ENCODE results near the gene SH3BP1. TPM values are rescaled to one million over a fixed set of nuclear protein-coding genes. Genes with fewer than 3 reads are reported as not detected.

The SH3BP1 gene
- total and polyA plus RNA-seq, 9 of the 15 experiments (the other 6 are each of a cell fraction or from before 2014, with no cell fraction given) = 0.10 to 36.2 (median 10.4) TPM

GRCh38 chr22:37601540-37602442 lies 37.7 kb upstream of the SH3BP1 start (continued):
- TF ChIP-seq MEF2A (IDR thresholded peaks at IDR 0.05; ENCODE audit: control insufficient read depth, low read depth, low read length) = no peak
- TF ChIP-seq SFPQ (IDR thresholded peaks at IDR 0.05; ENCODE audit: low read depth, low read length) = no peak
- TF ChIP-seq ZNF324 (CRISPR knock-in tag; IDR thresholded peaks at IDR 0.05) = no peak
- no peak for TF ChIP-seq ZNF280B (CRISPR knock-in tag; IDR thresholded peaks at IDR 0.05)
- no peak for TF ChIP-seq ZNF407 (IDR thresholded peaks at IDR 0.05; ENCODE audit: low read depth)
- TF ChIP-seq BRD9 (IDR thresholded peaks at IDR 0.05; ENCODE audit: low read depth, partially characterized antibody) = no peak
- TF ChIP-seq FOS (IDR thresholded peaks at IDR 0.05; ENCODE audit: extremely low read depth, insufficient read length) = peak; percentile 66
- no peak for TF ChIP-seq TEAD2 (tag; IDR thresholded peaks at IDR 0.05)
- no peak for TF ChIP-seq LEF1 (IDR thresholded peaks at IDR 0.05)
- peak; percentile 52; the same call in 1 of the 2 replicates for TF ChIP-seq MBD2 (IDR thresholded peaks at IDR 0.05; ENCODE audit: borderline replicate concordance, low read depth)
- TF ChIP-seq NFYB (IDR thresholded peaks at IDR 0.05; ENCODE audit: extremely low read depth, insufficient read length) = peak; percentile 47
- no peak for TF ChIP-seq MXD1 (CRISPR knock-in tag; IDR thresholded peaks at IDR 0.05; ENCODE audit: borderline replicate concordance, poor library complexity, severe bottlenecking)
